HEK293 (cell line): ENCODE measurements around the gene TTLL5.

Source experiments
- CTCF ChIP-seq: fragments of 450-650 bp; formaldehyde crosslinking; IDR thresholded peaks from 2 replicates; pipeline ENCODE4 v1.5.1; 2016; ENCODE audit warnings: missing biosample characterization, missing genetic modification characterization
- PBX3 ChIP-seq: sonication (generic); formaldehyde crosslinking; IDR thresholded peaks from 2 replicates; pipeline ENCODE4 v1.8.1; 2022; ENCODE audit warnings: mild to moderate bottlenecking, moderate library complexity, missing genetic modification reagents
- SETDB1 ChIP-seq: IDR thresholded peaks from one replicate; pipeline ENCODE4 v1.6.1; 2017; ENCODE audit warnings: mild to moderate bottlenecking, low read length, moderate library complexity, mixed read lengths; ENCODE audit not compliant: insufficient read length
- ZBTB21 ChIP-seq: fragments of 450-650 bp; formaldehyde crosslinking; IDR thresholded peaks from 2 replicates; pipeline ENCODE4 v1.5.1; 2017; ENCODE audit warnings: missing biosample characterization, missing genetic modification characterization
- ZBTB49 ChIP-seq: fragments of 450-650 bp; formaldehyde crosslinking; IDR thresholded peaks from 2 replicates; pipeline ENCODE4 v1.5.1; 2016; ENCODE audit warnings: missing biosample characterization, missing genetic modification characterization, low read depth
- ZFHX2 ChIP-seq: fragments of 450-650 bp; formaldehyde crosslinking; conservative IDR thresholded peaks from 2 replicates; pipeline ENCODE4 v1.5.1; 2016; ENCODE audit warnings: missing biosample characterization, missing genetic modification characterization
- ZNF529 ChIP-seq: fragments of 450-650 bp; formaldehyde crosslinking; IDR thresholded peaks from 2 replicates; pipeline ENCODE4 v1.5.1; 2017; ENCODE audit warnings: missing genetic modification characterization, missing biosample characterization; ENCODE audit not compliant: insufficient replicate concordance

- TF ChIP-seq CTCF (no peak), SETDB1 (no peak), ZBTB21 (tag by site-specific recombination) (no peak), PBX3 (no peak), ZFHX2 (no peak), ZNF529 (tag by site-specific recombination) (no peak), ZBTB49 (no peak)
These were observed 335.4 kb downstream of the TTLL5 start for GRCh38 chr14:75996488-75996887.
